GM19455 (cell line): ENCODE measurements around the gene CLEC18A.
"Not testable (repeated sequence)": the region's sequence is repeated elsewhere in the genome, so short reads cannot be mapped to it uniquely, and the experiment has no call there.

Source experiments
- ATAC-seq: cut with Tn5 transposase; IDR thresholded peaks from one replicate; pipeline ENCODE4 v1.9.1; 2021; ENCODE audit not compliant: unreplicated experiment

Gene CLEC18A

GRCh38 chr16:69950411-69950810 is 723 bp upstream of the CLEC18A start:
- not testable (repeated sequence) for ATAC-seq

- not testable (repeated sequence) for ATAC-seq
Observed at GRCh38 chr16:69951672-69952031, 518 bp downstream of the CLEC18A start.

GRCh38 chr16:69952116-69952515 is 982 bp downstream of the CLEC18A start:
- not testable (repeated sequence) for ATAC-seq

DNA sequence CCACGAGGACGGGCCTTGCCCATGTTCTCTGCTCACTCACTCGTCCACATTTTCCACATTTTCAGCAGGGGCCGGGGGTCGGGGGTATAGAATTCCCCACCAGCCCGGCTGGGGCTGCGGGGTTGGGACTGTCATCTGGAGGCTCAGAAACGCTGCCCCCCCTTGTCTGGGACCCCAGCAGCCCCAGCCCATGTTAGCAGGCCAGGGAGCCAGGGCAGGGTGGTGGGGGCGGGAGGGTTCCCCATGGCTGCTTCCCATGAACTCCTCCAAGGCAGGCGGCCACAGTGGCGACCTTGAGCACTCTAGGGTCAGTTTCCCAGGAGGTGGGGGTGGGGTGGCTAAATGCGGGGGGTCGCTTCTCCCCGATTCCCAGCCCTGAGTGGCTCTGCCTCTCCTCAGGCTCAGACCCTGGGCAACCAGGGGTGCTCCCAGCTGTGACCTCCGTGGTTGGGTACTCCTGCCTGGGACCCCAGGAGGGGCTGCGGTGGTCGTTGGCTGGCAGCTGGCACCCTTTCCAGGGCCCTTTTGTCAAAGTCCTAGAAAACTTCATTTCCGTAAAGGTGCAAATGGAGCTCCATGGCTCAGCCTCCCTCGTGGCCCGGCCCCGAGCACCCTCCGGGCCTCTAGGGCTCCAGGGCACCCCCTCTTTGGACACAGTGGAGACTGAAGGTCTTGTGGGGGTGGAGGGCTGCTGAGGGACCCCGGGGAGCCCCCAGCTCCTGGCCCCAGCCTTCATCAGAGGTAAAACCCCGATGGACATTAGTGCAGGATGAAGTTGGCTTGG is 1.6 kb downstream of the CLEC18A start:
- not testable (repeated sequence) for ATAC-seq

DNA sequence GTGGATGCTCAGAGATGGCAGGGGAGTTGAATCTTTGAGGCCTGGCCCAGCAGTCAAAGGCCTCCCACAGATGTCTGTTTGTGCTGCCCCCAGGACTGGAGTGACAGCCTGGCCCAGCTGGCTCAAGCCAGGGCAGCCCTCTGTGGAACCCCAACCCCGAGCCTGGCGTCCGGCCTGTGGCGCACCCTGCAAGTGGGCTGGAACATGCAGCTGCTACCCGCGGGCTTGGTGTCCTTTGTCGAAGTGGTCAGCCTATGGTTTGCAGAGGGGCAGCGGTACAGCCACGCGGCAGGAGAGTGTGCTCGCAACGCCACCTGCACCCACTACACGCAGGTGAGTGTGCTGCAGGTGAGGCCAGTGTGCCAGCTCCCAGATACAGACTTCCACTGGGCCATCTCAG is 3.1 kb downstream of the CLEC18A start:
- ATAC-seq: not testable (repeated sequence)

GRCh38 chr16:69963312-69963711 is 12.2 kb downstream of the CLEC18A start:
- ATAC-seq: not testable (repeated sequence)

DNA sequence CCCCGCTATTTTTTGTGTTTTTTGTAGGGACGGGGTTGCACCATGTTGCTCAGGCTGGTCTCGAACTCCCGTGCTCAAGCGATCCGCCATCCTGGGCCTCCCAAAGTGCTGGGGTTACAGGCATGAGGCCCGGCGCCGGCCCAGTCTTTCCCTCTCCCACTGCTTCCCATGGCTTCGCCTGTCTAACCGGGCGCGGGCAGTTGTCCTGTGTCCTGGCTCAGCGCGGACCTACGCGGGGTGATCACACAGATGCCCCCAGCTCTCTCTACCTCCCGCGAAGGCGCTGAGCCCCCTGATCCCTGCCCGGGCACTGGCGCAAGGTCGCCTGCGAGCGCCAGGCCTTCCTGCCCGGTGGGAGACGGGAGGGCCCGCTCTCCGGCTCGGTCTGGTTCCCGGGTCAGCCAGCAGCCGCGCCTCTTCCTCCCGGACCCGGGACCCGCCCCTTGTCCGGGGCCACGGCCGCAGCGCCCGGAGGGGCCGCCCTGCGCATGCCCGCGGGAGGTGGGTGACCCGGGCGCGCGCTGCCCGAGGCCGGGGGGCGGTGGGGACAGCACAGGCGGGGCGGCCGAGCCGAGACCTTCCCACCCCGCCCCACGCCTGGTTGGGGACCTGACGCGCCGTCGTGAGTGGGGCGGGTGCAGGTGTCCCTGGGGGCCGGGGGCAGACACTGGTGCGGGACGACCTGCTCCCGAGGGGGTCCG is 14.0 kb downstream of the CLEC18A start:
- ATAC-seq: not testable (repeated sequence)

GRCh38 chr16:69965661-69966054 is 14.5 kb downstream of the CLEC18A start:
- ATAC-seq: not testable (repeated sequence)

- not testable (repeated sequence) for ATAC-seq
Observed at GRCh38 chr16:69967688-69968087, 16.6 kb downstream of the CLEC18A start.

GRCh38 chr16:69968125-69968524 is 17.0 kb downstream of the CLEC18A start:
- not testable (repeated sequence) for ATAC-seq

GRCh38 chr16:69969657-69970056 is 18.5 kb downstream of the CLEC18A start:
- not testable (repeated sequence) for ATAC-seq

DNA sequence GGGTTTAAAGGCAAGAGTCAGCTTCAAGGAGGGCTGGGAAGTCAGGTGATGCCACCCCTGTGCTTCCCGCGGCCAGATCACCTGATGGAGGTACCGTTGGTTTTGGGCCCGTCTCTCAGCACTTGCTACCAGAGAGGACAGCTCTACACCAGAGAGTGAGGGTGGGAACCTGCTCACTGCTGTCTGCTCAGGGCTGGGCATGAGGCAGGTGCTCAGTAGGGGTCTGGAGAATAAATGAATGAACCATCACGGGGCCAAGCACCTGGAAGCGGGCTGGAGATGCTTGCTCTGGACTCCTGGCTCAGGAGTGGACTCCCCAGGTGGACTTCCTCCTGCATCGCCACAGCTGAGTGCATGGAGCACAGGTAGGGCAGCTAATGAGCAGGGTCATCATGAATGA is 21.0 kb downstream of the CLEC18A start:
- ATAC-seq: not testable (repeated sequence)

DNA sequence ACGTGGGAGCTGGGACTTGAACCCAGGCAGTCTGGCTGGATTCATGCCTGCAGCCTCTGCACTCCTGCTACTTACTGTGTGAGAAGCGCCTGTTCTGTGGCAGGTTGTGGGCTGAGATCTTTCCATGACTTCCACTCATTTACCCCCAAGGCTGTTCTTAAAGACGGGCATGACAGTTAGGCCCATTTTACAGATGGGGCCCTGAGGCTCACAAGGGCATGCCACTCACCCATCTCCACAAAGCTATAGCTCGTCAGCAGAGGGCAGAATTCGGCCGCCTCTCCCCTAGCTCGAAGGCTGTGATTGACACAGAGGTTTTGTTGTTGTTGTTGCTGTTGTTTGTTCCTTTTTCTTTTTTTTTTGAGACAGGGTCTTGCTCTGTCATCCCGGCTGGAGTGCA is 21.8 kb downstream of the CLEC18A start:
- not testable (repeated sequence) for ATAC-seq

DNA sequence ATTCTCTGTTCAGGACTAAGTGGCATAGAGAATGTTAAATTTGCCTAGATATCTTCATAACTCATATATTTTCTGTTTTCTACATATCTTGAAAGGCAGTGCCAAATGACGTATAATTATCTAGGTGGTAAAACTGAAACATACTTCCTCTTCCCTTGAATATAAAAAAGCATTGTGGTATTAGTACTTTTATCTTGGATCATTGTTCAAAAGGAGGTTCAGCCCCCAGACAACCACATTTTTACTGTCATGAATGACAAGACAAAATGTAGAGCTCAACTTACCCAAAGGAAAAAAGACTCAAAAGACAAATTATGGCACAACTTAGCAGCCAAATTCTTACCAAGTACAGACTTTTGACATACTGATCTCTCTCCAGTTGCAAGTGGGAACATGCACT is 34.1 kb downstream of the CLEC18A start:
- not testable (repeated sequence) for ATAC-seq

DNA sequence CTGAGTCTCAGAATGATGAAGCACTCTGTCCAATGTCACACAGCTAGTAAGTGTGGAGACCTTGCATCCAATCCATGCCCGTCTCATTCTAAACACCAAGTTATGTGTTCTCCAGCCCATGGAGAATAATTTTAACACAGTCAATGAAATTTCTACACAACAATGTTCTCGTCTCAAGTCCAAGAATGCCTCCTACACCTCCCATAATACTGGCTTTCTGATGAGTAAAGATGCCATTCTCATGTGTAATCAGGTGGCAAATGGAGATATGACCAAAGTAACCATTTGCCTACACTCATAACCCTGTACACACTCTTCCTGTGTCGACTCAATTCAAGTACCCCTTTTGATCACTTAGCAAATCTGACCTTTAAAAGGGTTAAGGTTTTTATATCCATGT is 46.8 kb downstream of the CLEC18A start:
- not testable (repeated sequence) for ATAC-seq

- not testable (repeated sequence) for ATAC-seq
Observed at GRCh38 chr16:69999801-70000200, 48.7 kb downstream of the CLEC18A start.

GRCh38 chr16:70003511-70003910 is 52.4 kb downstream of the CLEC18A start:
- ATAC-seq: not testable (repeated sequence)

GRCh38 chr16:70008604-70009003 is 57.5 kb downstream of the CLEC18A start:
- not testable (repeated sequence) for ATAC-seq

DNA sequence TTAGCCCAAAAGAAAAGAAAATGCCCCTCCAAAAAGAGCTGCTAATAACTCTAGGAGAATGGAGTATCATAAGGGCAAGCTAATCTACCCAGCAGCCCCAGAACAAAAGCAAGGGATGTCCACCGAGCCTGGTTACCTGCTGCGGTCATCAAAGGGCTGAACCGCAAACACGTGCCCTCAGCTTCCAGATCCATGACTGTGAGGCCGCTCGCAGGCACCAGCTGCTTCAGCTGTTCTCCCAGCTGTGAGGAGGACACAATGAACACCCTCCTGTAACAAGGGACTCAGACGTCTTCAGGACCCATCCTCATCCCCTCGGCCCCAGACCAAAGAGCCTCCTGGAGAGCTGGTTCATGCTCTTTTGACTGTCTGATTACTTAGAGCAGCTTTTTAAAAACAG is 59.5 kb downstream of the CLEC18A start:
- not testable (repeated sequence) for ATAC-seq

DNA sequence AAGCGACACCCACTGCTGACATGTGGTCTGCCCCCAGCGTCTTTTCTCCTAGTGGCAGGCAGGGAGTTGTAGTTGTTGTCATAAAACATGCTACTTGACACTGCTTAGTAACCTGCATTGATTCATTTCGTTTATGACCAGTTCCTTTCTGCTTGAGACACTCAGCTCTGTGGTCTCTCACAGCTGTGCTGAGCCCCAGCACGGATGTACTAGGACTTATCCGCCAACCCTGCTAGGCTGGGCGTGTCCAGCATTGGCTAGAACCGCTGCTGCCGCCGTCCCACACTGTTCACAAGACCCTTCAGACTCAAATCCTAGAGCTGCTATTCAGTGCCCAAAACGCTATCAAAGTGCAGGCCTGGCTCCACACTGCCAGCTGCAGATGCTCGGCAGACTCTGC is 60.0 kb downstream of the CLEC18A start:
- ATAC-seq: not testable (repeated sequence)

DNA sequence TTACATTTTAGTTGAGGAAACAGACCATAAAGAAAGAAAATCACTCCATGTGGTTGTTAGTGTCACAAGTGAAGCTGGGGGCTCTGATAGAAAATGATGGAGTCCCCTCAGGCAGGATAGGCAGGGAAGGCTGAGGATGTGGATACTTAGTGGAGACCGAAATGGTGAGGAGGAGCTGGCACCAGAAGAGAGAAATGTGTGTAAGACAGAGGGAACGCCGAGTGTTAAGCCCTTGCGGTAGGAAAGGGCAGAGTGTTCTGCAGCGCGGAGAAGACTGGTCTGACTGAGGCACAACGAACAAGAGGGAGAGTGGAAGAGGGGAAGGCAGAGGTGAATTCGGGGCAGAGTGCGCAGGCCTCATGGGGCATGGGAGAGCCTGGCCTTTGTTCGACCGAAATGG is 61.2 kb downstream of the CLEC18A start:
- ATAC-seq: not testable (repeated sequence)

GRCh38 chr16:70012951-70013350 is 61.8 kb downstream of the CLEC18A start:
- not testable (repeated sequence) for ATAC-seq
